GM18520 (cell line): ENCODE results near the gene VLDLR.

Experiments
- ATAC-seq: cut with Tn5 transposase; IDR thresholded peaks from one replicate; pipeline ENCODE4 v1.9.1; 2021; ENCODE audit not compliant: unreplicated experiment

Gene VLDLR

GRCh38 chr9:2620919-2621721 lies 467 bp upstream of the VLDLR start:
- ATAC-seq = no peak

- no peak for ATAC-seq
Measured at GRCh38 chr9:2622461-2623287, 1.1 kb downstream of the VLDLR start.

- ATAC-seq = no peak
Measured at GRCh38 chr9:2623288-2624050, 1.9 kb downstream of the VLDLR start.

- ATAC-seq = no peak
Measured at GRCh38 chr9:2624051-2624682, 2.6 kb downstream of the VLDLR start.

GRCh38 chr9:2625427-2625826 lies 3.8 kb downstream of the VLDLR start:
- ATAC-seq = no peak

- no peak for ATAC-seq
Measured at GRCh38 chr9:2628919-2629318, 7.3 kb downstream of the VLDLR start.

GRCh38 chr9:2630158-2630557 lies 8.6 kb downstream of the VLDLR start:
- no peak for ATAC-seq

- no peak for ATAC-seq
Measured at GRCh38 chr9:2631263-2631662, 9.7 kb downstream of the VLDLR start.

- no peak for ATAC-seq
Measured at GRCh38 chr9:2634153-2634552, 12.6 kb downstream of the VLDLR start.

GRCh38 chr9:2634818-2635217 lies 13.2 kb downstream of the VLDLR start:
- no peak for ATAC-seq

GRCh38 chr9:2635922-2636321 lies 14.3 kb downstream of the VLDLR start:
- ATAC-seq = no peak

GRCh38 chr9:2637390-2637789 lies 15.8 kb downstream of the VLDLR start:
- no peak for ATAC-seq

- ATAC-seq = no peak
Measured at GRCh38 chr9:2638871-2639673, 17.5 kb downstream of the VLDLR start.

- no peak for ATAC-seq
Measured at GRCh38 chr9:2639786-2640185, 18.2 kb downstream of the VLDLR start.

GRCh38 chr9:2640570-2640969 lies 19.0 kb downstream of the VLDLR start:
- no peak for ATAC-seq

- no peak for ATAC-seq
Measured at GRCh38 chr9:2641033-2641432, 19.4 kb downstream of the VLDLR start.

- ATAC-seq = no peak
Measured at GRCh38 chr9:2642068-2642467, 20.5 kb downstream of the VLDLR start.

- ATAC-seq = no peak
Measured at GRCh38 chr9:2645569-2645968, 24.0 kb downstream of the VLDLR start.

- no peak for ATAC-seq
Measured at GRCh38 chr9:2655411-2655901, 33.9 kb downstream of the VLDLR start.

- no peak for ATAC-seq
Measured at GRCh38 chr9:2657427-2657826, 35.8 kb downstream of the VLDLR start.
